H1 (cell line): ENCODE measurements around the gene ZDHHC5. TPM values are rescaled to one million over a fixed set of nuclear protein-coding genes. Genes with fewer than 3 reads are reported as not detected.
"Not testable (repeated sequence)": the region's sequence is repeated elsewhere in the genome, so short reads cannot be mapped to it uniquely, and the experiment has no call there.

Experiments
- CTCF ChIA-PET: fragments of 300-600 bp; sonication (Branson Sonifier 250); formaldehyde crosslinking; loops from one replicate; lab custom pipeline; 2021; ENCODE audit not compliant: partially characterized antibody; lab: Charles Lee
- POLR2A ChIA-PET: fragments of 300-600 bp; sonication (Branson Sonifier 250); formaldehyde crosslinking; loops from one replicate; lab custom pipeline; 2021; ENCODE audit warnings: inconsistent platforms; ENCODE audit not compliant: partially characterized antibody; lab: Charles Lee
- DNase-seq, 2 experiments: peaks; one replicate each; pipeline versions ENCODE4 v3.0.0 to v3.0.0-alpha.2; 2010 to 2022; ENCODE audit warnings: low spot score in 2 of 2, low read depth in 1 of 2, mixed read lengths in 1 of 2
- FAIRE-seq: peaks from 2 replicates; lab custom pipeline; 2011; peaks lifted over from hg19 to GRCh38; lab: Jason Lieb, UNC
- H2AFZ ChIP-seq: 2 replicates; pipeline ENCODE4 v1.8.1; 2012; ENCODE audit warnings: low read length, inconsistent platforms
- H2AK5ac ChIP-seq: 2 replicates; pipeline ENCODE4 v1.6.1; 2013; ENCODE audit warnings: low read depth, low read length
- H2BK120ac ChIP-seq: replicated peaks from 2 replicates; pipeline ENCODE3; 2013; ENCODE audit warnings: low read depth, low read length, inconsistent platforms
- H2BK12ac ChIP-seq: 2 replicates; pipeline ENCODE4 v1.6.1; 2013; ENCODE audit warnings: low read depth, low read length
- H2BK15ac ChIP-seq: 2 replicates; pipeline ENCODE4 v1.6.1; 2013; ENCODE audit warnings: low read length
- H2BK20ac ChIP-seq: 2 replicates; pipeline ENCODE4 v1.6.1; 2013; ENCODE audit warnings: low read length
- H2BK5ac ChIP-seq: 2 replicates; pipeline ENCODE4 v1.6.1; 2013; ENCODE audit warnings: low read depth, low read length
- H3K14ac ChIP-seq: 2 replicates; pipeline ENCODE4 v1.6.1; 2013; ENCODE audit warnings: inconsistent platforms; ENCODE audit not compliant: insufficient read length
- H3K18ac ChIP-seq: 2 replicates; pipeline ENCODE4 v1.6.1; 2013; ENCODE audit warnings: low read length; ENCODE audit errors: extremely low read depth
- H3K23ac ChIP-seq: 2 replicates; pipeline ENCODE4 v1.6.1; 2013; ENCODE audit warnings: inconsistent platforms; ENCODE audit not compliant: insufficient read length
- H3K23me2 ChIP-seq: 2 replicates; pipeline ENCODE4 v1.6.1; 2013; ENCODE audit warnings: low read depth, low read length
- H3K27ac ChIP-seq: 2 replicates; pipeline ENCODE4 v1.6.1; 2011; ENCODE audit warnings: low read depth, low read length, inconsistent platforms
- H3K27me3 ChIP-seq, 4 experiments: replicated peaks in 1 of 4; 1 replicate in 1 of 4; 2 replicates in 3 of 4; pipeline versions ENCODE4 v1.6.1 to v1.8.1; 2011 to 2013; ENCODE audit warnings: low read length in 3 of 4, mild to moderate bottlenecking in 3 of 4, inconsistent platforms in 2 of 4, mixed read lengths in 2 of 4, moderate library complexity in 1 of 4; ENCODE audit not compliant: control insufficient read depth in 3 of 4, insufficient read depth in 3 of 4; ENCODE audit errors: extremely low read depth in 1 of 4
- H3K36me3 ChIP-seq, 4 experiments: 2 replicates each; pipeline versions ENCODE4 v1.6.1 to v1.8.1; 2011 to 2013; ENCODE audit warnings: mild to moderate bottlenecking in 4 of 4, low read length in 3 of 4, moderate library complexity in 2 of 4, control low read depth in 1 of 4, inconsistent platforms in 1 of 4; ENCODE audit not compliant: insufficient read depth in 4 of 4, control insufficient read depth in 2 of 4
- H3K4ac ChIP-seq: replicated peaks from 2 replicates; pipeline ENCODE3; 2013; ENCODE audit warnings: low read length, low read depth, mixed read lengths, inconsistent platforms; ENCODE audit not compliant: insufficient read length
- H3K4me1 ChIP-seq, 4 experiments: replicated peaks in 1 of 4; 1 replicate in 1 of 4; 2 replicates in 3 of 4; pipeline versions ENCODE4 v1.6.1 to v1.8.1; 2011 to 2013; ENCODE audit warnings: low read length in 3 of 4, inconsistent platforms in 2 of 4, mixed read lengths in 1 of 4; ENCODE audit not compliant: insufficient read depth in 4 of 4, control insufficient read depth in 3 of 4
- H3K4me2 ChIP-seq, 2 experiments: 2 replicates each; pipeline versions ENCODE4 v1.6.1 to v1.8.1; 2011 to 2013; ENCODE audit warnings: low read depth in 2 of 2, low read length in 2 of 2, control low read depth in 1 of 2, inconsistent platforms in 1 of 2, mild to moderate bottlenecking in 1 of 2; ENCODE audit not compliant: insufficient read depth in 1 of 2
- H3K4me3 ChIP-seq, 4 experiments: fragments of 200-600, 300-600 bp in 1 of 4; sonication (generic), shearing (Covaris generic), sonication (Bioruptor Twin) in 1 of 4; 2 replicates each; pipeline versions ENCODE4 v1.5.1 to v1.8.1; 2011 to 2016; ENCODE audit warnings: low read length in 4 of 4, low read depth in 3 of 4, control low read depth in 2 of 4, inconsistent platforms in 2 of 4, mild to moderate bottlenecking in 2 of 4, mixed read lengths in 1 of 4, moderate library complexity in 1 of 4; ENCODE audit not compliant: insufficient read depth in 2 of 4; ENCODE audit errors: extremely low read depth in 1 of 4
- H3K56ac ChIP-seq: replicated peaks from 2 replicates; pipeline ENCODE3; 2013; ENCODE audit warnings: low read depth, mild to moderate bottlenecking, mixed read lengths, low read length, inconsistent platforms; ENCODE audit not compliant: insufficient read length
- H3K79me1 ChIP-seq: 2 replicates; pipeline ENCODE4 v1.6.1; 2013; ENCODE audit warnings: low read depth, low read length, control low read depth
- H3K79me2 ChIP-seq, 2 experiments: 2 replicates each; pipeline versions ENCODE4 v1.6.1 to v1.8.1; 2012 to 2013; ENCODE audit warnings: low read length in 2 of 2, mild to moderate bottlenecking in 2 of 2, inconsistent platforms in 1 of 2; ENCODE audit not compliant: insufficient read depth in 2 of 2, control insufficient read depth in 1 of 2
- H3K9ac ChIP-seq, 4 experiments: replicated peaks in 1 of 4; 1 replicate in 1 of 4; 2 replicates in 3 of 4; pipeline versions ENCODE4 v1.6.1 to v1.8.1; 2011 to 2013; ENCODE audit warnings: low read depth in 3 of 4, low read length in 3 of 4, control low read depth in 2 of 4, mild to moderate bottlenecking in 2 of 4, moderate library complexity in 2 of 4, inconsistent platforms in 1 of 4; ENCODE audit errors: extremely low read depth in 1 of 4
- H3K9me3 ChIP-seq, 2 experiments: 2 replicates each; pipeline versions ENCODE4 v1.6.1 to v1.8.1; 2012 to 2013; ENCODE audit warnings: mild to moderate bottlenecking in 2 of 2, moderate library complexity in 2 of 2, control low read depth in 1 of 2, inconsistent platforms in 1 of 2, low read depth in 1 of 2, low read length in 1 of 2, mixed read lengths in 1 of 2; ENCODE audit not compliant: insufficient read depth in 2 of 2
- H4K20me1 ChIP-seq, 2 experiments: replicated peaks in 1 of 2; 2 replicates each; pipeline versions ENCODE3 to v1.8.1; 2011 to 2013; ENCODE audit warnings: inconsistent platforms in 2 of 2, low read length in 2 of 2, mild to moderate bottlenecking in 1 of 2; ENCODE audit not compliant: insufficient read depth in 2 of 2, control insufficient read depth in 1 of 2
- H4K5ac ChIP-seq: 2 replicates; pipeline ENCODE4 v1.6.1; 2013; ENCODE audit warnings: low read length, low read depth, mixed read lengths, inconsistent platforms; ENCODE audit not compliant: insufficient read length
- H4K8ac ChIP-seq: 2 replicates; pipeline ENCODE4 v1.8.0; 2013; ENCODE audit warnings: mild to moderate bottlenecking, moderate library complexity, low read length, inconsistent platforms; ENCODE audit not compliant: insufficient read depth; ENCODE audit errors: extremely low read depth
- H4K91ac ChIP-seq: replicated peaks from 2 replicates; pipeline ENCODE3; 2013; ENCODE audit warnings: low read length, mixed read lengths, inconsistent platforms; ENCODE audit not compliant: insufficient read length
- BRCA1 ChIP-seq: IDR thresholded peaks from 2 replicates; pipeline ENCODE4 v1.6.1; 2012; ENCODE audit warnings: low read depth, low read length, improper control_type of control experiment
- EZH2 ChIP-seq: fragments of 200-600 bp; sonication (generic); IDR thresholded peaks from 2 replicates; pipeline ENCODE4 v1.7.1; 2012; ENCODE audit warnings: low read depth, mild to moderate bottlenecking, moderate library complexity, low read length, inconsistent platforms; ENCODE audit not compliant: severe bottlenecking
- NANOG ChIP-seq: IDR thresholded peaks from 2 replicates; pipeline ENCODE4 v1.6.1; 2011; ENCODE audit warnings: low read length, low read depth, mild to moderate bottlenecking, inconsistent platforms; ENCODE audit not compliant: insufficient read depth, poor library complexity, severe bottlenecking
- POLR2A ChIP-seq, 2 experiments: IDR thresholded peaks; 1 replicate in 1 of 2; 2 replicates in 1 of 2; pipeline ENCODE4 v1.6.1; 2011; ENCODE audit warnings: low read depth in 2 of 2, low read length in 2 of 2, mild to moderate bottlenecking in 2 of 2; ENCODE audit errors: control extremely low read depth in 1 of 2
- POLR2AphosphoS5 ChIP-seq: IDR thresholded peaks from 2 replicates; pipeline ENCODE4 v1.6.1; 2011; ENCODE audit warnings: low read depth, low read length
- POU5F1 ChIP-seq: IDR thresholded peaks from 2 replicates; pipeline ENCODE4 v1.6.1; 2011; ENCODE audit warnings: low read depth, mild to moderate bottlenecking, low read length, moderate library complexity
- RFX5 ChIP-seq: IDR thresholded peaks from 2 replicates; pipeline ENCODE4 v1.6.1; 2011; ENCODE audit warnings: low read depth, low read length, improper control_type of control experiment, borderline replicate concordance
- RXRA ChIP-seq: IDR thresholded peaks from 2 replicates; pipeline ENCODE4 v1.6.1; 2011; ENCODE audit warnings: low read depth, mild to moderate bottlenecking, low read length, moderate library complexity; ENCODE audit not compliant: insufficient read depth
- TEAD4 ChIP-seq: IDR thresholded peaks from 2 replicates; pipeline ENCODE4 v1.6.1; 2012; ENCODE audit warnings: low read depth, low read length, inconsistent platforms, mixed read lengths
- WGBS, 2 experiments: shearing (Covaris generic) in 1 of 2; methylation state at CpG; one replicate each; pipeline versions ENCODE4 v1.1.6 to v1.1.7; 2013 to 2015; ENCODE audit warnings: low lambda C conversion rate in 2 of 2, mixed read lengths in 2 of 2, inconsistent platforms in 1 of 2, low coverage in 1 of 2, missing lambda C conversion rate in 1 of 2; ENCODE audit not compliant: insufficient replicate concordance in 2 of 2, insufficient coverage in 1 of 2, insufficient read length in 1 of 2; ENCODE audit errors: extremely low coverage in 1 of 2, missing lambda C conversion rate in 1 of 2; 5-methylcytosine and 5-hydroxymethylcytosine counted together
- polyA plus RNA-seq, 7 experiments: library from polyadenylated mRNA; depleted of rRNA in 3 of 7; stranded (reverse) in 5 of 7; unstranded in 2 of 7; fragments of >200 nt in 5 of 7; fragments of 200-250 nt in 2 of 7; gene quantifications; 1 replicate in 5 of 7; 2 replicates in 1 of 7; 4 replicates in 1 of 7; pipeline versions ENCODE4 v1.2.1 to v1.2.3, GENCODE V29; 2011 to 2013; ENCODE audit warnings: missing spikeins in 2 of 7, mixed read lengths in 2 of 7
- total RNA-seq: library from RNA; stranded (reverse); fragmentation: NEBNext Ultra II Directional; extraction: Animal tissue kit (Norgen Biotek cat#: 25700); gene quantifications from 2 replicates; pipeline ENCODE4 v1.2.1, GENCODE V29; 2021

Gene ZDHHC5
- total and polyA plus RNA-seq, 2 of the 8 experiments (the other 6 are each of a cell fraction or from before 2014, with no cell fraction given) = 40.0 to 56.3 TPM

DNA sequence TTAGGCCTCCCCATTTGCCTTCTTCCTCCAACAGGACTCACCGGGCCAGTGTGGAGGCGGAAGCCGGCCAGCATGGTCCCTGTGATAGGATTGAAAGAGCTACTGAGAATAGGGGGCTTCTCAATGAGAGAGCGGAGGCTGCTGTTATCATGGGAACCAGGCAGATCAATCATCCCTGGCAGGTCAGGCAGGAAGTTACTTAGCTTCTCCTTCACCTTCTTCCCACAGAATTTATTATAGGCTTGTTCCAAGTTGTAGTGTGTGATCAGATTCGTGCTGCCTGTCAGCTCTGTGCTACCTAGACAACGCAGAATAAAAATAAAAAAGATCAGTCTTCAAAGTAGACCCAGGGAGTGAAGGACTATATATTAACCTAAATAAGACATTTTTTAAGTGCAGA is 37.0 kb downstream of the ZDHHC5 start (continued):
- TF ChIP-seq EZH2 = no peak
- TF ChIP-seq POLR2AphosphoS5 = no peak
- TF ChIP-seq TEAD4 = no peak
- TF ChIP-seq NANOG = no peak
- TF ChIP-seq RXRA = no peak
- TF ChIP-seq RFX5 = no peak
- TF ChIP-seq POU5F1 = no peak
- no peak for TF ChIP-seq BRCA1
- TF ChIP-seq POLR2A (IDR thresholded peaks at IDR 0.05; ENCODE audit: control extremely low read depth in 1 of 2, low read depth in 2 of 2, low read length in 2 of 2) = no peak
- TF ChIP-seq, all 59 proteins: peak for 0

DNA sequence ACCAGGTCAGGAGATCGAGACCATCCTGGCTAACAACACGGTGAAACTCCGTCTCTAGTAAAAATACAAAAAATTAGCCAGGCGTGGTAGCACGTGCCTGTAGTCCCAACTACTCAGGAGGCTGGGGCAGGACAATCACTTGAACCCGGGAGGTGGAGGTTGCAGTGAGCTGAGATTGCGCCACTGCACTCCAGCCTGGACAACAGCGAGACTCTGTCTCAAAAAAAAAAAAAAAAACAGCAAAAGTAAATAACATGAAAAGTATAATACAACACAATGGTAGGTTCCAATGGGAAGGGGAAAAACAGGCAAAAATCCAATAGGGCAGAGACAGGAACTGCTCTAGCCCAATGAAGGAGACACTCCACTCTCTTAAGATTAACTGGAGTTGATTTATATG is 37.5 kb downstream of the ZDHHC5 start:
- H3K56ac ChIP-seq, H2BK15ac ChIP-seq, DNase-seq, H3K14ac ChIP-seq, H2BK120ac ChIP-seq, H2AK5ac ChIP-seq, H4K91ac ChIP-seq, H4K8ac ChIP-seq, H3K4me3 ChIP-seq, H3K23me2 ChIP-seq, H2AFZ ChIP-seq, H2BK12ac ChIP-seq, H3K18ac ChIP-seq, H4K20me1 ChIP-seq, H3K27ac ChIP-seq, H4K5ac ChIP-seq, FAIRE-seq, H3K4me2 ChIP-seq, H3K79me1 ChIP-seq, H3K9ac ChIP-seq, H2BK5ac ChIP-seq, H3K9me3 ChIP-seq, H3K23ac ChIP-seq, H2BK20ac ChIP-seq, H3K4me1 ChIP-seq, H3K27me3 ChIP-seq, H3K4ac ChIP-seq, H3K79me2 ChIP-seq: not testable (repeated sequence)
- POLR2A ChIA-PET = interaction anchor here (0.7 to 2.0 kb wide), 6 partner anchors 12 to 42 kb away, joined by 3 to 9 read pairs (median 4); partner anchors contain the start of gene SELENOH
- WGBS, 2 experiments = 84% methylated on average over 6 of the region's 8 CpGs; no CpG with 5 or more reads in 1 of the 2 experiments
- peaks cover 13 to 34% (median 24%) of the 10 kb centered on the region in 4 experiments for H3K36me3 ChIP-seq
- CTCF ChIA-PET = interaction anchor here (1.2 to 1.5 kb wide), 3 partner anchors 46 to 355 kb away, joined by 3 to 5 read pairs (median 4); partner anchors contain the start of gene BTBD18
